NCI-H524 (cell line): ENCODE results near the gene IER3.

Experiments used
- DNase-seq, 2 experiments: peaks; one replicate each; lab custom pipeline; 2025; lab: John Stamatoyannopoulos, UW

Gene IER3

DNA sequence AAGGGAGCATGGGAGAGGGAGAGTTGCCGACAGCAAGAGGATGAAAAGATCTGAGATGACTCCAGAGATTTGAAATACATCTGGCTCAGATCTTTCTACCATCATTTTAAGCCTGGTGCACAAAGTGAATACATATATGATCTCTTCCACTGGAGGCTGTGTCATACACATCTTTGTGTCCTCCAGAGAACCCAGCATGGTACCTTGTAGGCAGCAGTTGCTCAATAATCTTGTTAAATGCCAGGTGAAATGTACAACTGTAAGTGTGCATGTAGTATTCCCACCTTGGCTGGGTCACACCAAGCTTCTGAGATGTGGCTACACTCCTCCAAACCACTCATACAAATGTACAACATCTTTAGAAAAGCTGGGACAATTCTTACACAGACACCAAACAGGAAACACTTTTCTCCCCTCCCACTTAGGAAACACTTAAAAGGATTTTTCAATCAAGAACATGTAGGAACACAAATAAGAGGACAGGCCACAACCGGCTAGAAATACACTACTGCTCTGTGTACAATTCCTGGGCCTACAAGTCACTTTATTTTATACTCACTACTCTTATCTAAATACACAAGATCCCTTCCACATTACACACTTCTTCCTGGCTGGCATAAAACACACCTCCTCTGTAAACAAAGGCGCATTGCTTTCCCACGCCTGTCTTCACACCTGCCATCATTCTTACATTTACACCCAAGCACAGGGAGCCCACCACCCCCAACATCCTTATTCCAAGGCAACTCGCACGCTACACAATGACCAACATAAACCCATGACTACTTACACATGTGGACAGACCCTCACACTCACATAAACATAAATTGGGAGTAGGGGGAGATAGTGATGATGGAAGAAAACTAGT lies 3.8 kb upstream of the IER3 start:
- no peak for DNase-seq

DNA sequence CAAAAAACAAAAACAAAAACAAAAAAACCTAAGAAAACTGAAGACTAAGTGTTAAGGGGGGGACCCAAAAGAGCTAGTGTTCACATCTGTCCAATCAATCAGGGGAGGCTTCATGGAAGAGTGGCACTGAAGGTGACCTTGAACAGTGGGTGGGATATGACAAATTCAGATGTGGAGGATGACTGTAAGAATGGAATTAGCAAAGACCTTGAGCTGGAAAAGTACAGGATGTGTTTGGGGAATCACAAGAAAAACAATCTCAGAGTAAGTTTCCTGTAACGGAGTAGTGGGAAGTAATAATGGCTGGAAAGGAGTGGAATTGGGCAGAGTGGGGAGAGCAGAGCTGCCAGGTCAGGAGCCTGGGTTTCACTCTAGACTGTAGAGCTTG lies 2.9 kb upstream of the IER3 start:
- no peak for DNase-seq

DNA sequence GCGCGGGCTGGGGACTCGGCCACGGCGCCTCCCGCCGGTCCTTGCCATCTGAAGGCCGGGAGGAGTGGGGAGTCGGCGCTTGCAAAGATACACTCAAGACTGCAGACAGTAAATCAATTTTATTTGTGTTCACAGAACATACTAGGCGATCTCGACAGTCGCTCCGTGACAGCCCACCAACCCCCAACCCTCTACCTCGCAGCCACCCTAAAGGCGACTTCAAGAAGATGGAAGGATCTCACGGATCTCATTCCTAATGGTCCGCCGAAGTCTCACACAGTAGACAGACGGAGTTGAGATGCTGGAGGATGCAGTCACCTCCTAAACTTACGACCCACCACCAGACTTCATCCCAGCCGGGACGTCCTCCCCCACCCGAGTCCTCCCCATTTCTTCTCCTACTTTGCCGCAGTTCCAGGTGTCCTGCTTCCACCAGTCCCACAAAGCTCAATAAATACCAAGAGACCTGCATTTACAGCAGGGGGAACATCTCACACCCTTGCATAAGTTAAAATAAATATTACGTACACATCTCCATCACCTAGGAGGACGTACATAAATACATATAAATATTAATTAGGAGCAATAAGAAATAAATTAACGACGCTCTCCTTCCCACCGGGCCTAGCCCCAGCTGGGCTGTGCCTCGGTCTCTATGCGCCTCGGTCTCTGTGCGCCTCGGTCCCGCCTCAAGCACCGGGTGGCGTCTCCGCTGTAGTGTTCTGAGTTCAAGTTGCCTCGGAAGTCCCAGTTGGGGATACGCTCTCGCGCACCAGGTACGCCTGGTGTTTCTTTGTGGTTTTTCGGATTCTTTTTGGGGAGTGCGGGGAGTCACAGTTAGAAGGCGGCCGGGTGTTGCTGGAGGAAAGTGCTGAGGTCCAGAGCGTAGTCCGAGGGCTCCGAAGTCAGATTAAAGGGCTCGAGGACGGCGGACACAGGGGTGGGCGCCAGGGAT lies 971 bp downstream of the IER3 start:
- no peak for DNase-seq

DNA sequence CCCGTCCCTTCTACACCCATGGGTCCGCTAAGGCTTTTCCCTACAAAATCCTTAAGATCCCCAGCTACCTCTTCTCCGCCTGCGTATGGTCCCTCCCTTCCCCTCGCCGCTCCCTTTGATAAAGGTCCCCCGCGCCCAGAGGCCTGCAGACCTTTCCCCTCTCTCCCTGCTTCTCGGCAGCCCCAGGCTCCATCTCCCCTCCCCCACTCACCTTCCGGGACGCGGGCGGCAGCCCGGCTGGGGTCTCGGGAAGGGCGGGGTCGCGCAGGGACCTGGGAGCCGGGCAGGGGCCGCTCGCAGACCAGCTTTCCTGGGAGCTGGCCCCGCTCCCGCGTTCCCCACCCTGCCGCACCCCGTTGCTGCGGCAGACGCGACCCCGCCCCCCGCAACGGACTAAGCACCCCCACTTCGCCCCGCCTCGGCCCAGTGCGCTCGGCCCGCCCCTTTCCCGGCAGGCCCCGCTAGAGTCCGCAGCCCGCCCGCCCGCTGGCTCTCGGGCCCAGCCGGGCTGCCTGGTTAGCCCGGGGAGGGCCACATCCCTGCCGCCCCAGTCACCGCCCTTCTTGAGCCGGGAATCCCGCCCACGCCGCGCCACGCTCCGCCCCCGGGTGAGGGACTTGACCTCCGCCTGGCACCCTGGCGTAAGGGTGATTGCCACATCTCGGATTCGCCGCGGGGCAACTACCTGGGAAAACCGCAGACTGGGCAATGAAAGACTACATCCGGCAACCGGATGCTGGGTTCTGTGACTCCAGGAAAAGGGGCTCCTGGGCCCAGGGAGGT lies 1.8 kb downstream of the IER3 start, which contains the start of gene FLOT1:
Gene FLOT1, minus strand, starts transcription at position 372 of the 783 bp plus-strand sequence. CDS start 498 bp downstream, outside the sequence.
- peak; percentile 79 to 83 for DNase-seq

DNA sequence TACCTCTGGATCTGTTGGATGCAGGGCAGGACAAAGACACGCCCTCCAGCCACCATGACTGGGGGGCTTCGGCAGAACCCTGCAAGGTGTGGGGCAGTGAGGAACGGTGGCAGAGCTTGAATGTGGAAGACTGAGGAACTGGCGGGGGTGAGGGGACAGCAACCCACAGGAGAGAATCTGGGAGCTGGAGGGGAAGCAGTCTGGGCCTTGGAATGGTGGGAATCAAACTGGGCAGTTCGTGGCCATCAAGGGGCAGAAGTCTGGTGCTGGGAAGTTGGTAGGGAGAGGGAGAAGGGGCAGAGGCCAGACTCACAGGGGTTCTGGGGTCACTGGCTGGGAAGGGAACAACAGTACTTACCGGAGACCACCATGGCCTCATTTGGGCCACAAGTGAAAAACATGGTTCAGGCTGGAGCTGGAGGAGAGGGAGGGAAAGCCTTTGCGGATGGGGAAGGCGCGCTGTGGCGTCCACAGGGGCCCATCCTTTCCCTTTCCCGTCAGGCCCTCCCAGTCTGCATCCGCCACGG lies 2.5 kb downstream of the IER3 start:
- no peak for DNase-seq

GRCh38 chr6:30741063-30741779 lies 3.1 kb downstream of the IER3 start:
- no peak for DNase-seq

DNA sequence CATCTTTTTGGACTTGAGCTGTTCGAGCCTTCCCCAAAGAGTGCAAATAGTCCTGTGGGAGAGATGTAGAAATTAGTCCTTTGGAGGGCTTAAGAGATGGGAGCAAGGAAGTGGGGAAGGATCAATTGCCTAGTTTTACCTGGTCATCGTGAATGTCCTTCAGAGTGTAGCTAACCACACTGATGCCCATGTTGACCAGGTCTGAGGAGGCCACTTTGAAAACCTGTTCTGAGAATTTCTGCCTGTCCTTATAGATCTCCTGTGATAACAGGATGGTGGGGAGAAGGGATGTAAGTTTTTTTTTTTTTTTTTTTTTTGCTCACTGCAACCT lies 3.8 kb downstream of the IER3 start:
- DNase-seq, result no peak

DNA sequence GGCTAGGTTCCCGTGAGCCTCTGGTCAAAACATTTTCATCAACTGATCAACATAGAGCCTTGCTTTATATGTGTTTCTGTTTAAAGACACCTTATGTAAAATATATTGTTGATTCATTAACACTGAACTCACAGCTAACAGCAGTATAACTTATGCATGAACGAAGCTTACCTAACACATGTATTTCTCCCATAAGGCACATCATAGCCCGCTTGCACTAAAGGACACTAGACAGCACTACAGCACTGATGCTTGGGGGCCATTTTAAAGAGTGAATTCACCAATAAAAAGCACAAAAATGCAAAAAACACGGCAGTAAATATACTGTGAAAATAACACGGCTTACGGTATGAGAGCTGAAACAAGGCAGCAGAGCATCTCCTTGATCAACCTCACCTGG lies 5.8 kb downstream of the IER3 start:
- DNase-seq, result no peak

- no peak for DNase-seq
Observed at GRCh38 chr6:30735668-30736314, 8.6 kb downstream of the IER3 start.

- no peak for DNase-seq
Observed at GRCh38 chr6:30732237-30732943, 12.0 kb downstream of the IER3 start.

- DNase-seq, result peak; percentile 82 to 86
Observed at GRCh38 chr6:30730601-30731435, 13.5 kb downstream of the IER3 start.

DNA sequence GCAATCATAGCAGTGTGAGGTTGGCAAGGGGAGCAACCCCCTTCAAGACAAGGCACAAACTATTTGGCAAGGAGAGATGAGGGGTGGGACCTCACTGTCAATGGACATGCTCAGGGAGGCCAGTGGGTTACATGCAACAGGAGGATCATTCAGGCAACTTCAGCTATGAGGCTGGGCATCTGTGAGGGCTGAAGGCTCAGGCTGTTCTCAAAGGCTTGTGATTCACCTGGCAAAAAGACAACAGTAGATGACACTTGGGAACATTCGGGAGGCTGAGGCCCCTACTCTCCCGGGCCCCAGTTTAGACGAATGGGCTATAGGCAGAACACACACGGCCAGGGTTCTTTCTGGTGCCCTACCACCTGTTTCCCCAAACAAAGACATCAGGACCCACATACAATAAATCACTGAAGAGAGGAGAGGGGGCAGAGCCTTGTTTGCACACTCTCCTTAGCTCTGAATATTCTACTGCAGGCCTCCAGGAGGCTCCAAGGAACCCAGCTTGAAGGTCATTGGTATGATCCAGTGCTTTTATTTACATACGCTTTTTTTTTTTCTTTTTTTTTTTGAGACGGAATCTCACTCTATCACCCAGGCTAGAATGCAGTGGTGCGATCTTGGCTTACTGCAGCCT lies 16.3 kb downstream of the IER3 start:
- DNase-seq, result no peak

- no peak for DNase-seq
Observed at GRCh38 chr6:30726506-30727413, 17.6 kb downstream of the IER3 start.

- DNase-seq, result peak; percentile 14 to 44
Observed at GRCh38 chr6:30725713-30726505, 18.4 kb downstream of the IER3 start.

DNA sequence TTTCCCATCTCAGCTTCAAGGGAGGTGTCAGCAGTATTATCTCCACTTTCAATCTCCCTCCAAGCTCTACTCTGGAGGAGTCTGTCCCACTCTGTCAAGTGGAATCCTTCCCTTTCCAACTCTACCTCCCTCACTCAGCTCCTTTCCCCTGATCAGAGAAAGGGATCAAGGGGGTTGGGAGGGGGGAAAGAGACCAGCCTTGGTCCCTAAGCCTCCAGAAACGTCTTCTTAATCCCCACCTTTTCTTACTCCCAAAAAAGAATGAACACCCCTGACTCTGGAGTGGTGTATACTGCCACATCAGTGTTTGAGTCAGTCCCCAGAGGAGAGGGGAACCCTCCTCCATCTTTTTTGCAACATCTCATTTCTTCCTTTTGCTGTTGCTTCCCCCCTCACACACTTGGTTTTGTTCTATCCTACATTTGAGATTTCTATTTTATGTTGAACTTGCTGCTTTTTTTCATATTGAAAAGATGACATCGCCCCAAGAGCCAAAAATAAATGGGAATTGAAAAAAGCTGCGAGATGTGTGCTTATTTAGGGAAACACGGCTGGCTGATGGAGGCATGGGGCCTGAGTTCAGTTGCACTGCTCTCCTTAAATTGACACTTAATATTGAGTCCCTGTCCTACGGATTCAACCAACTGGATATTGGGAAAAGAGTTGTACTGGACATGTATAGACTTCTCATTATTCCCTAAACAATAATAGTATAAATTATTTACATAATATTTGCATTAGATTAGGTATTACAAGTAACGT lies 19.3 kb downstream of the IER3 start:
- peak in 1 of 2 experiments; percentile 20 for DNase-seq
